Hepatocyte (in vitro differentiated cells): ENCODE measurements around the gene ADGRA1.

Experiments
- EZH2 ChIP-seq: fragments of 200-600 bp; sonication (generic); IDR thresholded peaks from 2 replicates; pipeline ENCODE4 v1.6.1; 2016; ENCODE audit warnings: antibody characterized with exemption, mild to moderate bottlenecking, borderline replicate concordance
- TF ChIP-seq, protein P1 (sequence below): fragments of 200-600 bp; sonication (generic); IDR thresholded peaks from 2 replicates; pipeline ENCODE4 v1.5.1; 2016; ENCODE audit warnings: antibody characterized with exemption, mild to moderate bottlenecking; ENCODE audit not compliant: poor library complexity

DNA sequence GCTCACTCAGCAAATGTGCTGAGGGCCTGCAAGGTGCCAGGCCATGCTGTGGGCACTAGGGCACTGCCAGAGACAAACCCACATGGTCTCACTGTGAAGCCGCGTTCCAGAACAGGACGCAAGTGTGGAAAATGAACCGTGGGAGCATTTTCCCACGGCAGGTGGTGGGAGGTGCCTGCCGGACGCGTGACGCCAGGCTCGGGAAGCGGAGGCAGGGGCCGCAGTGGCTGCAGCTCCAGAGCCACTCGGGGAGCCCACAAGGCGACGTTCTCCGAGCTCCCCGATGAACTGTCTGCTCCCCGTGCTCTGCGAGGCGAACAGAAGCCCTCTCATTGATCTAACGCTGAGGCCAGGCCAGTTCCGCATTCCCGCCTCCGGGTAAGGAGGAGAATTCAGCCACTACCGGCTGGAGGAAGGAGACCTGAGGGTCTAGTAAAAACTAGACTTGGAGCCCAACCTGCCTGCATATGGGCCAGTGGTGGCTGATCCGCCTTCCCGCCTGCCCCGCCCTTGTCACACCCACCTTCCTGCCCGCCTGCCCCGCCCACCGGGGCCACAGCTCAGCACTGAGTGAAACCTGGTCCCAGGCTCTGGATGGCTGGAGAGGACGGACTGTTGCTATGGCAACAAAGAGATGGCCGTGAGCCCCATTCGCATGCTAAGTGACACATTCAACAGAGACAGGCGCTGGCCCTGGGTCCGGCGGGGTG lies 13.1 kb downstream of the ADGRA1 start:
- TF ChIP-seq, protein P1, sequence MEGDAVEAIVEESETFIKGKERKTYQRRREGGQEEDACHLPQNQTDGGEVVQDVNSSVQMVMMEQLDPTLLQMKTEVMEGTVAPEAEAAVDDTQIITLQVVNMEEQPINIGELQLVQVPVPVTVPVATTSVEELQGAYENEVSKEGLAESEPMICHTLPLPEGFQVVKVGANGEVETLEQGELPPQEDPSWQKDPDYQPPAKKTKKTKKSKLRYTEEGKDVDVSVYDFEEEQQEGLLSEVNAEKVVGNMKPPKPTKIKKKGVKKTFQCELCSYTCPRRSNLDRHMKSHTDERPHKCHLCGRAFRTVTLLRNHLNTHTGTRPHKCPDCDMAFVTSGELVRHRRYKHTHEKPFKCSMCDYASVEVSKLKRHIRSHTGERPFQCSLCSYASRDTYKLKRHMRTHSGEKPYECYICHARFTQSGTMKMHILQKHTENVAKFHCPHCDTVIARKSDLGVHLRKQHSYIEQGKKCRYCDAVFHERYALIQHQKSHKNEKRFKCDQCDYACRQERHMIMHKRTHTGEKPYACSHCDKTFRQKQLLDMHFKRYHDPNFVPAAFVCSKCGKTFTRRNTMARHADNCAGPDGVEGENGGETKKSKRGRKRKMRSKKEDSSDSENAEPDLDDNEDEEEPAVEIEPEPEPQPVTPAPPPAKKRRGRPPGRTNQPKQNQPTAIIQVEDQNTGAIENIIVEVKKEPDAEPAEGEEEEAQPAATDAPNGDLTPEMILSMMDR = no peak
- no peak for TF ChIP-seq EZH2
